Measurements from ENCODE around the gene FBN3.

FBN3 gene

DNA sequence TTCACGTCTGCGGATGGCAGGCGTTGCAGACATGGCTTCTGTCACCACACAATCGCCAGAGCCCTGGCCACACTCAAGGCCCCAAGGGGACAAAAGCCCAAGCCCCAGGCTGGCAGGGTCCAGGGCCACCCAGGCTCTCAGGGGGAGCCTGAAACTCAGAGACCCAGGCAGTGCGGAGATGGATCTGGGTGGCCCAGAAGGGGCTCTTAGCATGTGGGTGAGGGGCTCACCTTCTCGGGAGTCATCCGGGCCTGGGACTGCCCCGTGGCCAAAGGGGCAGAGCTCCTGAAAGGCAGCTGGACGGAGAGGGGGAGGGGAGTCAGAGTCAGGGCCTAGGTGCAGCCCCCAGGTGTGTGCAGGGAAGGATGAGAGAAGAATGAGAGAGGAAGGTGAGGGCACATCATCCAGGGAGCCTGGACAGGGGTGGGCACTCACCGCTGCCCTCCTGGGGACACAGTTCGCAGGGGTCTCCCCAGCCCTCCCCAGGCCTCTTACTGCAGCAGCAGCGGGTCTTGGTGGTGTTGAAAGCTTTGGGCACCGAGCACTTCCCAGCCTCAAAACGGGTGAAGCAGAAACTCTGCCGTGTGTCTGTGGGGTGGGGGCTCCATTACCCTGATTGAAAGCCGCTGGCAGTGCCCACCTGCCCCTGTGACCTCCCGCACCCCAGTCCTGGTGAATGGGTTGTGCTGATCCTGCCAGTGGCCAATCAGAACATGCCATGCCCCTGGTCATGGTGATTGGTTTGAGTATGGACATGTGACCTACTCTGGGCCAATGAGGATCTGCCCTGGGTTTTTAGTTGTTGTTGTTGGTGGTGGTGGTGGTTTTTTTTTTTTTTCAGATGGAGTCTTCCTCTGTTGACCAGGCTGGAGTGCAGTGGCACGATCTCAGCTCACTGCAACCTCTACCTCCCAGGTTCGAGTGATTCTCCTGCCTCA lies 59.5 kb downstream of the FBN3 start:
- no peak for DNase-seq (ENCODE audit: low spot score)

GRCh38 chr19:8088752-8089663 lies 60.4 kb downstream of the FBN3 start:
- no peak for DNase-seq (ENCODE audit: low spot score)

DNA sequence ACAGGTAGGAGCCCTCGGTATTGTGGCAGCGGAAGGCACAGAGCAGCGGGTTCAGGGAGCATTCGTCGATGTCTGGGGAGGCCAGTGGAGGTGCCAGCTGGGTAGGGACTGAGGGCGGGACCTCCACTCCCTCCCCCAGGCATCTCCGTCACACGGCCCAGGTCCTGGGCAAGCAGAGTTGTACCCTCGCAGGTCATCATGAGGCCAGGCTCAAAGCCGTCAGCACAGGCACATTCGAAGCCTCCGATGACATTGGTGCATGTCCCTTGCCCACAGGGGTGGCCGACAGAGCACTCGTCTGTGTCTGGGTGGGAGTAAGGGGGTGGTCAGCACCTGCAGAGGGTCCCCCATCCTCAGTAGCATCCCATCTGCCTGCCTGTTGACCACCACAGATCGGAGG lies 61.5 kb downstream of the FBN3 start:
- DNase-seq (ENCODE audit: low spot score): no peak

- no peak for DNase-seq (ENCODE audit: low spot score)
Measured at GRCh38 chr19:8086849-8087248, 62.5 kb downstream of the FBN3 start.

DNA sequence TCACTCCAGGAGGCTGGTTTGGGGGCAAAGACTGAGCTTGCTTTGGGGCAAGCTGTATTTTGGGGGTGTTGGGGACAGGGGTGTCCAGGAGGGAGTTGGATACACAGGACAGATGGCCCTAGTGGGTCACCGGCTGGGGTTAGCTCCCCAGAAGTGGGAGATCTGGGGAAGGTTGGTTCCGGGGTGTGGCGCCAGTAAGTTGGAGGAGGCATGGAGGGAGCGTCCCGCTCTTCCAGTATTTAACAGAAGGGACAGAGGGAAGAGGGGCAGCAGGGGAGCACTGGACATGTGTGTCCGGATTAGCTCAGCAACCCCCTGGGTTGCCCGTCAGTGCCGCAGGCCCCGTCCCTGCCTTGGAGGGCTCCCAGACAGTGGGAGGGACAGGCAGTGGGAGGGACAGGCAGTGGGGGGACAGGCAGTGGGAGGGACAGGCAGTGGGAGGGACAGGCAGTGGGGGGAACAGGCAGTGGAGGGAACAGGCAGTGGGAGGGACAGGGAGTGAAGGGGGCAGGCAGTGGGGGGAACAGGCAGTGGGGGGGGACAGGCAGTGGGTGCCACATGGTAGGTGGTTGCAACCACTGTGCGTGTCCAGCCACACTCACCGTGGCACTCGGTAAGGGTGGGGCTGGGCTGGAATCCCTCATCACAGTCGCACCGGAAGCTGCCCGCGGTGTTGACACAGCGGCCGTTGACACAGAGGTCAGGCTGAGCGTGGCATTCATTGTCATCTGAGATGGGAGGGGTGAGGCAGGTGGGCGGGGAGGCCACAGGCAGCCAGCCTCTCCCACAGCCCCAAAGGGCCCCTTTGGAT lies 63.6 kb downstream of the FBN3 start:
- no peak for DNase-seq (ENCODE audit: low spot score)

- no peak for DNase-seq (ENCODE audit: low spot score)
Measured at GRCh38 chr19:8084152-8084551, 65.2 kb downstream of the FBN3 start.

DNA sequence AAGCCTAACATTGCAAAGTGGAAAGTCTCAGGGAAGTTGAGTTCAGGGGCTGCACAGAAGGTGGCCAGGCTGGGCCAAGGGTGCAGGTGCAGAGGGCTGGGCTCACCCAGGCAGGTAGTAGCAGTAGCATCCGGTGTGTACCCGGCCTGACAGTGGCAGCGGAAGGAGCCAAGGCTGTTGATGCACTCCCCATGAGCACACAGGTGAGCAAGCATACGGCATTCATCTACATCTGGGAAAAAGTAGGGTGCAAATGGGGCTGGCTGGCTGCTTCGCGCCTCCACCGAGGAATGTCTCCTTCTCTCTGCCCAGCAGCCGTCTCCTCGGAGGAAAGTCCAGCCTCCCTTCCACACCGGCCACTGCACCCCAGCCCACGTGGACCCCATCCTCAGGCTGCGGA lies 66.3 kb downstream of the FBN3 start:
- DNase-seq (ENCODE audit: low spot score): no peak

DNA sequence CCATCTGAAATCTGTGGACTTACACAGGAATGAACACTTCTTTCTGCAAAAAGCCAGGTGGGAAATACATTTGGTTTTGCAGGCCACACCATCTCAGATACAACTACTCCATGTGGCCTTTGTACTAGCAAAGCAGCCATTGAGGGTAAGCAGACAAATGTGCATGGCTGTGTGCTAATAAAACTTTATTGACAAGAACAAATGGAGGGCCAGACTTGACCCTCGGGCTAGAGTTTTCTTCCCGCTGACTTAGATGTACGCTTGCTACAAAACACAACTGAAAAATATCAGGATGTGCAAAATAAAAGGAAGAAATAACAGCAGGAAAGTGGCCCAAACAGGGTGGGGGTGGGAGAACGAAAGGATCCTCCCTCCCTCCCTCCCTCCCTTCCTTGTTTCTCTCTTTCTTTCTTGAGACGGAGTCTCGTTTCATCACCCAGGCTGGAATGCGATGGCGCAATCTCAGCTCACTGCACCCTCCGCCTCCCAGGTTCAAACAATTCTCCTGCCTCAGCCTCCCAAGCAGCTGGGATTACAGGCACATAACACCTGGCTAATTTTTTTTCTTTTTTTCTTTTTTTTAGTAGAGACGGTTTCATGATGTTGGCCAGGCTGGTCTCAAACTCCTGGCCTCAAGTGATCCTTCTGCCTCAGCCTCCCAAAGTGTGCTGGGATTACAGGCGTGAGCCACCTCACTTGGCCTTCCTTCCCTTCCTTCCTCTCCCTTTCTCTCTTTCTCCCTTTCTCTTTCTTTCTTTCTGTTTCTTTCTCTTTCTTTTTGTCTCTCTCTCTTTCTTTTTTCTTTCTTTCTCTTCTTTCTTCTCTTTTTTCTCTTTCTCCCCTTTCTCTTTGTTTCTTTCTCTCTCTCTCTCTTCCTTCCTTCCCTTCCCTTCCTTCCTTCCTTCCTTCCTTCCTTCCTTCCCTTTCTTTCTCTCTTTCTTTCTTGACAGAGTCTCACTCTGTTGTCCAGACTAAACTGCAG lies 67.5 kb downstream of the FBN3 start:
- DNase-seq (ENCODE audit: low spot score): no peak

GRCh38 chr19:8080832-8081231 lies 68.6 kb downstream of the FBN3 start:
- no peak for DNase-seq (ENCODE audit: low spot score)

GRCh38 chr19:8079988-8080387 lies 69.4 kb downstream of the FBN3 start:
- DNase-seq (ENCODE audit: low spot score): no peak

DNA sequence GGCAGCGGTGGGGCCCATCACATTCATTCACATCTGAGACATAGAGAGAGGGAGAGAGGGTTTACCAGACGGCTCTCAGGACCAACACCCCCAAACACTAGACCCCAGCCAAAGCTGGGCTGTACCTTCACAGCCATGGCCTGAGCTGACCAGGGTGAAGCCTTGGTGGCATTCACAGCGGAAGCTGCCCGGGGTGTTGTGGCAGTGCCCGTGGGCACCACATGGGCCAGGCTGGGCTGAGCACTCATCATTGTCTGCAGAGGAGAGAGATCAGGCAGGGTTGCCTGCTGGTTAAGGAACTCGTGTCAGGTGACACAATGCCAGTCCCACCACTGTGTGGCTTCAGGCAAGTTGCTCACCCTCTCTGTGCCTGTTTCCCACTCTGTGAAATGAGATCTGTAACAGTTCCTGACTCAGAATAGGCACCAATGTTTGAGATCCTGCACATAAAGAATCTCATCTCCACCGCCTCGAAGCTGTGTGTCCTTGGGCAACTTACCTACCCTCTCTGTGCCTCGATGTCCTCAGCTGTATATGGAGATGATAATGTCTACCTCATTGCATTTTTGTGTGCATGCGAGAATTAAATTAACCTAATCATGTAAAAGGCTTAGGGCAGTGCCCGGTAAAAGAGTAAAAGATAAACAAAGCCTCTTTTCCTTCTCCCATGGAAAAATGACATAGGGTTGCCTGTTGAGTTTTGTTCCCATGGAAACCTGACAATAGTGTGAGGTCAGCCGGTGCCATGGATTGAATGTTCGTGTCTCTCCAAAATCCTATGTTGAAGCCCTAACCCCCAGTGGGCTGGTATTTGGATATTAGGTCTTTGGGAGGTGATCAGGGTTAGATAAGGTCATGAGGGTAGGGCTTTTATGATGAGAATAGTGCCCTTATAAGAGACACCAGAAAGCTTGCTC lies 74.0 kb downstream of the FBN3 start:
- no peak for DNase-seq (ENCODE audit: low spot score)

DNA sequence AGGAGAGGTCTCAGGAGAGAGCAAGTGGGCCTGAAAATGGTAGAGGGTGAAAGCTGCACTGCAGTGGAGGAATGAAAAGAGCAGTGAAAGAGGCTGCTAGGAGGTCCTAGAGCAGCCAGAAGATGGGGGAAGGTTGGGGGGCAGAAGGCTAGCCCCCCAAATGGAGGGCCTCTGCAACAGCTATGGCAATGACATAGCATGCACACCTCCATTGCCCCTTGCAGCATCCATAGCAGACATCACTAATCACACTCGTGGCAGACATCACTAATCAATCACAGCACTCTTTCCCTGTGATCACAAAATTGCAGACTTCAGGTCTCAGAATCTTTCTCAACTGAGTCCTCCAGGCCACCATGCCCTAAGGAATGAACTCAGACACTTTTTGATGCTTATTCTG lies 74.9 kb downstream of the FBN3 start:
- DNase-seq (ENCODE audit: low spot score): no peak

GRCh38 chr19:8071912-8072311 lies 77.5 kb downstream of the FBN3 start:
- DNase-seq (ENCODE audit: low spot score): no peak

- no peak for DNase-seq (ENCODE audit: low spot score)
Measured at GRCh38 chr19:8069096-8069973, 80.1 kb downstream of the FBN3 start.

- DNase-seq (ENCODE audit: low spot score): no peak
Measured at GRCh38 chr19:8065875-8066261, 83.5 kb downstream of the FBN3 start.

- DNase-seq (ENCODE audit: low spot score): no peak
Measured at GRCh38 chr19:8064911-8065874, 84.2 kb downstream of the FBN3 start.

- no peak for DNase-seq (ENCODE audit: low spot score)
Measured at GRCh38 chr19:8057545-8058270, 91.7 kb downstream of the FBN3 start.
